ENCODE data around the gene ELOVL3. TPM values are rescaled to one million over a fixed set of nuclear protein-coding genes. Genes with fewer than 3 reads are reported as not detected.

Gene ELOVL3
- total and polyA plus RNA-seq, 2 donors (not counting 3 experiments of a cell fraction or from before 2014, with no cell fraction given) = not detected

- Histone ChIP-seq H3K4me1 (ENCODE audit: control insufficient read depth, extremely low read depth, insufficient read depth, low read length) (peaks cover 5% of the 10 kb centered on the region), H3K36me3 (ENCODE audit: control insufficient read depth in 2 of 2, extremely low read depth in 1 of 2, insufficient read depth in 2 of 2, low read length in 2 of 2) (no peaks in the 10 kb centered on the region), H3K27ac (ENCODE audit: insufficient read depth, low read depth, low read length) (no peak overlapping the region), H3K4me2 (ENCODE audit: insufficient read depth, low read length) (no peak overlapping the region), H3K9ac (replicated peaks; ENCODE audit: extremely low read depth, insufficient read depth, low read length) (no peak overlapping the region), H4K20me1 (replicated peaks; ENCODE audit: control insufficient read depth, extremely low read depth, insufficient read depth, low read length) (no peaks in the 10 kb centered on the region), H2AFZ (ENCODE audit: low read depth, low read length) (no peak overlapping the region), H3K9me1 (replicated peaks; ENCODE audit: control insufficient read depth, extremely low read depth, insufficient read depth, low read length) (no peaks in the 10 kb centered on the region), H3K4me3 (replicated peaks in 1 of 3; ENCODE audit: insufficient read depth in 1 of 3, low read depth in 1 of 3, low read length in 3 of 3) (no peak overlapping the region), H3K27me3 (ENCODE audit: control insufficient read depth in 2 of 2, insufficient read depth in 2 of 2, low read length in 2 of 2) (peaks cover 59 to 61% of the 10 kb centered on the region in 2 experiments), H3K9me3 (replicated peaks; ENCODE audit: control insufficient read depth, insufficient read depth, low read length) (no peaks in the 10 kb centered on the region), H3K79me2 (ENCODE audit: control insufficient read depth, insufficient read depth, low read length) (no peaks in the 10 kb centered on the region)
- CTCF ChIA-PET = interaction anchor here (1.5 to 17.3 kb wide), 5 partner anchors 14 to 168 kb away, joined by 3 to 1402 read pairs (median 6); no protein-coding TSS in a partner anchor
- dilution Hi-C loops (cut with MboI; ENCODE audit: extremely low pct_ligation_motif_present, low sequenced_read_pairs) (loop anchor here (25.0 kb wide), 1 partner anchor 126 kb away; no protein-coding TSS in a partner anchor), intact Hi-C loops (cut with micrococcal nuclease) (no loop called here)
- FAIRE-seq (no peak), DNase-seq (ENCODE audit: low read depth, low spot score) (no peak)
- no peak for TF ChIP-seq POLR2A (IDR thresholded peaks at IDR 0.05; ENCODE audit: low read depth, low read length)
- TF ChIP-seq, protein P1, sequence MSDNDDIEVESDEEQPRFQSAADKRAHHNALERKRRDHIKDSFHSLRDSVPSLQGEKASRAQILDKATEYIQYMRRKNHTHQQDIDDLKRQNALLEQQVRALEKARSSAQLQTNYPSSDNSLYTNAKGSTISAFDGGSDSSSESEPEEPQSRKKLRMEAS (IDR thresholded peaks at IDR 0.05; ENCODE audit: insufficient read depth, insufficient read length) = no peak
- no peak for TF ChIP-seq GATA2 (IDR thresholded peaks at IDR 0.05; ENCODE audit: insufficient read depth, insufficient read length, low read depth, low read length)
- TF ChIP-seq POLR2AphosphoS5 (IDR thresholded peaks at IDR 0.05; ENCODE audit: insufficient read depth, low read depth, low read length) = no peak
- no peak for TF ChIP-seq MYC (IDR thresholded peaks at IDR 0.05; ENCODE audit: low read depth, low read length)
- TF ChIP-seq EZH2 (IDR thresholded peaks at IDR 0.05; ENCODE audit: borderline replicate concordance, low read depth, low read length, severe bottlenecking) = no peak
- TF ChIP-seq, protein P2, sequence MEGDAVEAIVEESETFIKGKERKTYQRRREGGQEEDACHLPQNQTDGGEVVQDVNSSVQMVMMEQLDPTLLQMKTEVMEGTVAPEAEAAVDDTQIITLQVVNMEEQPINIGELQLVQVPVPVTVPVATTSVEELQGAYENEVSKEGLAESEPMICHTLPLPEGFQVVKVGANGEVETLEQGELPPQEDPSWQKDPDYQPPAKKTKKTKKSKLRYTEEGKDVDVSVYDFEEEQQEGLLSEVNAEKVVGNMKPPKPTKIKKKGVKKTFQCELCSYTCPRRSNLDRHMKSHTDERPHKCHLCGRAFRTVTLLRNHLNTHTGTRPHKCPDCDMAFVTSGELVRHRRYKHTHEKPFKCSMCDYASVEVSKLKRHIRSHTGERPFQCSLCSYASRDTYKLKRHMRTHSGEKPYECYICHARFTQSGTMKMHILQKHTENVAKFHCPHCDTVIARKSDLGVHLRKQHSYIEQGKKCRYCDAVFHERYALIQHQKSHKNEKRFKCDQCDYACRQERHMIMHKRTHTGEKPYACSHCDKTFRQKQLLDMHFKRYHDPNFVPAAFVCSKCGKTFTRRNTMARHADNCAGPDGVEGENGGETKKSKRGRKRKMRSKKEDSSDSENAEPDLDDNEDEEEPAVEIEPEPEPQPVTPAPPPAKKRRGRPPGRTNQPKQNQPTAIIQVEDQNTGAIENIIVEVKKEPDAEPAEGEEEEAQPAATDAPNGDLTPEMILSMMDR (IDR thresholded peaks at IDR 0.05; ENCODE audit: extremely low read depth in 1 of 2, insufficient read depth in 1 of 2, low read depth in 1 of 2, low read length in 2 of 2) = no peak
- BruUV-seq (replicated peaks) = no TSS peak
- POLR2A ChIA-PET = interaction anchor here (0.5 kb wide), 1 partner anchor 168 kb away, joined by 4 read pairs; no protein-coding TSS in a partner anchor
Measured at GRCh38 chr10:102236006-102236405, 9.9 kb downstream of the ELOVL3 start.
